Left lung (tissue), 10 donors: Measurements from ENCODE around the gene CEP44. TPM values are rescaled to one million over a fixed set of nuclear protein-coding genes. Genes with fewer than 3 reads are reported as not detected.
"Not testable (repeated sequence)": the region's sequence is repeated elsewhere in the genome, so short reads cannot be mapped to it uniquely, and the experiment has no call there.

ENCODE experiments used
- ATAC-seq: fragments of 200-7000 bp; cut with Tn5 transposase; one replicate; pipeline ENCODE4 v1.9.1; 2020; ENCODE audit warnings: moderate library complexity
- DNase-seq, 4 donors: peaks; one replicate each; pipeline ENCODE4 v3.0.0-alpha.2; 2013 to 2020
- H3K27ac ChIP-seq, 2 donors: fragments of 200-600 bp; sonication (generic) in 1 of 2; one replicate each; pipeline versions ENCODE4 v1.5.0 to v1.8.0; 2020 to 2021
- H3K27me3 ChIP-seq, 2 donors: fragments of 200-600 bp; sonication (generic) in 1 of 2; one replicate each; pipeline versions ENCODE4 v1.5.0 to v1.8.0; 2020 to 2021
- H3K36me3 ChIP-seq, 2 donors: fragments of 200-600 bp; sonication (generic) in 1 of 2; one replicate each; pipeline versions ENCODE4 v1.5.0 to v1.8.0; 2020 to 2021
- H3K4me1 ChIP-seq, 2 donors: fragments of 200-600 bp; one replicate each; pipeline ENCODE4 v1.8.0; 2021
- H3K4me3 ChIP-seq, 2 donors: fragments of 200-600 bp; sonication (generic) in 1 of 2; one replicate each; pipeline versions ENCODE4 v1.5.0 to v1.8.0; 2020 to 2021; ENCODE audit warnings: mild to moderate bottlenecking in 1 of 2
- H3K9me3 ChIP-seq, 2 donors: fragments of 200-600 bp; sonication (generic) in 1 of 2; one replicate each; pipeline versions ENCODE4 v1.5.0 to v1.8.0; 2020 to 2021
- intact Hi-C, 2 donors: fragments of 100-400 bp; cut with DNase I; formaldehyde crosslinking; loops; one replicate each; pipeline versions ENCODE4 v1.11.2 to v1.14.2; 2022
- polyA plus RNA-seq, 6 donors: library from polyadenylated mRNA; unstranded; fragments of 120-200 nt; gene quantifications; one replicate each; pipeline ENCODE4 v1.2.1, GENCODE V29; 2013; ENCODE audit not compliant: insufficient read length in 6 of 6
- total RNA-seq, 2 donors: library from RNA; stranded (reverse); fragmentation: NEBNext Ultra II Directional; extraction: Animal tissue kit (Norgen Biotek cat#: 25700); gene quantifications; one replicate each; pipeline ENCODE4 v1.2.1, GENCODE V29; 2021
- TF ChIP-seq, protein P1 (sequence below), 2 donors: fragments of 200-600 bp; sonication (generic) in 1 of 2; IDR thresholded peaks; one replicate each; pipeline versions ENCODE4 v1.5.0 to v1.8.0; 2021; ENCODE audit warnings: antibody characterized with exemption in 2 of 2
- donor health status: DM: no; HTN: yes; CAD: no.
- donor health status: DM: no; HTN: no; CAD: no.

The CEP44 gene
- total and polyA plus RNA-seq, 8 donors, result 11.9 to 33.8 (median 27.9) TPM

GRCh38 chr4:174378951-174379350 is 95.2 kb downstream of the CEP44 start:
- Histone ChIP-seq H3K9me3 (no peaks in the 10 kb centered on the region), H3K4me1 (no peaks in the 10 kb centered on the region), H3K4me3 (no peak overlapping the region), H3K27me3 (no peaks in the 10 kb centered on the region), H3K27ac (no peak overlapping the region), H3K36me3 (no peaks in the 10 kb centered on the region)
- intact Hi-C loops, result no loop called here
- TF ChIP-seq, protein P1, sequence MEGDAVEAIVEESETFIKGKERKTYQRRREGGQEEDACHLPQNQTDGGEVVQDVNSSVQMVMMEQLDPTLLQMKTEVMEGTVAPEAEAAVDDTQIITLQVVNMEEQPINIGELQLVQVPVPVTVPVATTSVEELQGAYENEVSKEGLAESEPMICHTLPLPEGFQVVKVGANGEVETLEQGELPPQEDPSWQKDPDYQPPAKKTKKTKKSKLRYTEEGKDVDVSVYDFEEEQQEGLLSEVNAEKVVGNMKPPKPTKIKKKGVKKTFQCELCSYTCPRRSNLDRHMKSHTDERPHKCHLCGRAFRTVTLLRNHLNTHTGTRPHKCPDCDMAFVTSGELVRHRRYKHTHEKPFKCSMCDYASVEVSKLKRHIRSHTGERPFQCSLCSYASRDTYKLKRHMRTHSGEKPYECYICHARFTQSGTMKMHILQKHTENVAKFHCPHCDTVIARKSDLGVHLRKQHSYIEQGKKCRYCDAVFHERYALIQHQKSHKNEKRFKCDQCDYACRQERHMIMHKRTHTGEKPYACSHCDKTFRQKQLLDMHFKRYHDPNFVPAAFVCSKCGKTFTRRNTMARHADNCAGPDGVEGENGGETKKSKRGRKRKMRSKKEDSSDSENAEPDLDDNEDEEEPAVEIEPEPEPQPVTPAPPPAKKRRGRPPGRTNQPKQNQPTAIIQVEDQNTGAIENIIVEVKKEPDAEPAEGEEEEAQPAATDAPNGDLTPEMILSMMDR (IDR thresholded peaks at IDR 0.05), result no peak
- ATAC-seq, result no peak
- no peak for DNase-seq

GRCh38 chr4:174380206-174380605 is 96.5 kb downstream of the CEP44 start:
- H3K36me3 ChIP-seq, intact Hi-C loops, H3K4me3 ChIP-seq, ATAC-seq, H3K9me3 ChIP-seq, H3K27me3 ChIP-seq, H3K4me1 ChIP-seq, DNase-seq, H3K27ac ChIP-seq: not testable (repeated sequence)

GRCh38 chr4:174380699-174381439 is 97.2 kb downstream of the CEP44 start:
- H3K4me3 ChIP-seq, result no peak overlapping the region
- H3K4me1 ChIP-seq, result no peaks in the 10 kb centered on the region
- no peaks in the 10 kb centered on the region for H3K27me3 ChIP-seq
- no peaks in the 10 kb centered on the region for H3K9me3 ChIP-seq
- TF ChIP-seq, protein P1 (IDR thresholded peaks at IDR 0.05), result no peak
- DNase-seq, result no peak
- H3K27ac ChIP-seq, result no peak overlapping the region
- no peaks in the 10 kb centered on the region for H3K36me3 ChIP-seq
- intact Hi-C loops, result no loop called here
- ATAC-seq, result no peak

DNA sequence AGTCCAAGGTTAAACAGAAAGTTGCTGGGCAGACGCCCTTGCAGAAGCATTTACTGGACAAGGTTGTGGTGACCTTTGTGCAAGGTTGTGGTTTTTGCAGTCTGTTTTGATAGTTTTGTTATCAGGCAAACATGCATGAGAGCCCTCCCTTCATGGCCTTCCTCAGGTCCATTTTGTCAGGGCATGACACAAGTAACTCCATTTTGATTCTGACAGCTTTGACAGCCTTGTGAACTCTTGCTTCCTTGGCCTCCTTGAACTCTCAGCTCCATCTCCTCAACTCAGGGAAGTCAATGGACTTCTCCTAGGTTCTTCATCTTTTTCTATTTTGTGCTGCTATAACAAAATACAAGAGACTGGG is 97.7 kb downstream of the CEP44 start:
- Histone ChIP-seq H3K4me3 (no peak overlapping the region), H3K4me1 (no peaks in the 10 kb centered on the region), H3K27me3 (no peaks in the 10 kb centered on the region), H3K9me3 (no peaks in the 10 kb centered on the region), H3K36me3 (no peaks in the 10 kb centered on the region), H3K27ac (no peak overlapping the region)
- DNase-seq (no peak), ATAC-seq (no peak)
- TF ChIP-seq, protein P1 (IDR thresholded peaks at IDR 0.05), result no peak
- intact Hi-C loops, result no loop called here

Other genes with a start within 250 kb of the CEP44 start
- gene FBXO8, start 244 bp upstream of the CEP44 start, total RNA-seq, result 10 to 100 TPM; 26.7 to 32.3 TPM
- 10 to 100 TPM; 24.9 to 32.3 (median 26.4) TPM for gene FBXO8, start 244 bp upstream of the CEP44 start, polyA plus RNA-seq
- 10 to 100 TPM; 45.4 to 62.6 TPM for gene HPGD, start 238.6 kb downstream of the CEP44 start, total RNA-seq
- gene HPGD, start 238.6 kb downstream of the CEP44 start, polyA plus RNA-seq, result 100 to 1,000 TPM; 103 to 169 (median 135) TPM